Measurements from ENCODE around the gene MINDY3.

GRCh38 chr10:15797346-15797745 is 63.0 kb downstream of the MINDY3 start:
- TF ChIP-seq, protein P1, sequence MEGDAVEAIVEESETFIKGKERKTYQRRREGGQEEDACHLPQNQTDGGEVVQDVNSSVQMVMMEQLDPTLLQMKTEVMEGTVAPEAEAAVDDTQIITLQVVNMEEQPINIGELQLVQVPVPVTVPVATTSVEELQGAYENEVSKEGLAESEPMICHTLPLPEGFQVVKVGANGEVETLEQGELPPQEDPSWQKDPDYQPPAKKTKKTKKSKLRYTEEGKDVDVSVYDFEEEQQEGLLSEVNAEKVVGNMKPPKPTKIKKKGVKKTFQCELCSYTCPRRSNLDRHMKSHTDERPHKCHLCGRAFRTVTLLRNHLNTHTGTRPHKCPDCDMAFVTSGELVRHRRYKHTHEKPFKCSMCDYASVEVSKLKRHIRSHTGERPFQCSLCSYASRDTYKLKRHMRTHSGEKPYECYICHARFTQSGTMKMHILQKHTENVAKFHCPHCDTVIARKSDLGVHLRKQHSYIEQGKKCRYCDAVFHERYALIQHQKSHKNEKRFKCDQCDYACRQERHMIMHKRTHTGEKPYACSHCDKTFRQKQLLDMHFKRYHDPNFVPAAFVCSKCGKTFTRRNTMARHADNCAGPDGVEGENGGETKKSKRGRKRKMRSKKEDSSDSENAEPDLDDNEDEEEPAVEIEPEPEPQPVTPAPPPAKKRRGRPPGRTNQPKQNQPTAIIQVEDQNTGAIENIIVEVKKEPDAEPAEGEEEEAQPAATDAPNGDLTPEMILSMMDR (IDR thresholded peaks at IDR 0.05 in 8 of 11, conservative IDR thresholded peaks at IDR 0.05 in 3 of 11) = no peak
- TF ChIP-seq POLR2A (IDR thresholded peaks at IDR 0.05) = no peak
- TF ChIP-seq POLR2AphosphoS5 (IDR thresholded peaks at IDR 0.05) = no peak

Measured in spleen (tissue), 7 donors.